Measurements from ENCODE around the gene PKDCC.

The PKDCC gene

GRCh38 chr2:42036940-42037339 is 10.9 kb upstream of the PKDCC start:
- TF ChIP-seq CEBPB (IDR thresholded peaks at IDR 0.05) = no peak
- no peak for TF ChIP-seq EP300 (IDR thresholded peaks at IDR 0.05; ENCODE audit: borderline replicate concordance)
- TF ChIP-seq MAX (IDR thresholded peaks at IDR 0.05) = no peak
- no peak for TF ChIP-seq FOXM1 (IDR thresholded peaks at IDR 0.05; ENCODE audit: borderline replicate concordance, low read depth)
- TF ChIP-seq TCF12 (IDR thresholded peaks at IDR 0.05; ENCODE audit: low read depth) = no peak
- TF ChIP-seq USF1 (IDR thresholded peaks at IDR 0.05) = no peak
- no peak for TF ChIP-seq EGR1 (IDR thresholded peaks at IDR 0.05)

- no peak for TF ChIP-seq ZBTB7A (IDR thresholded peaks at IDR 0.05; ENCODE audit: low read depth)
- no peak for TF ChIP-seq CREB1 (IDR thresholded peaks at IDR 0.05; ENCODE audit: low read depth)
- no peak for TF ChIP-seq TEAD4 (IDR thresholded peaks at IDR 0.05)
- TF ChIP-seq RAD21 (IDR thresholded peaks at IDR 0.05; ENCODE audit: low read depth) = no peak
- TF ChIP-seq MAX (IDR thresholded peaks at IDR 0.05) = no peak
- TF ChIP-seq REST (IDR thresholded peaks at IDR 0.05; ENCODE audit: low read depth) = no peak
- no peak for TF ChIP-seq TCF12 (IDR thresholded peaks at IDR 0.05; ENCODE audit: low read depth)
- TF ChIP-seq FOXM1 (IDR thresholded peaks at IDR 0.05; ENCODE audit: borderline replicate concordance, low read depth) = no peak
- TF ChIP-seq NFIC (IDR thresholded peaks at IDR 0.05) = no peak
- no peak for TF ChIP-seq USF1 (IDR thresholded peaks at IDR 0.05)
- no peak for TF ChIP-seq CEBPB (IDR thresholded peaks at IDR 0.05)
- TF ChIP-seq TAF1 (IDR thresholded peaks at IDR 0.05; ENCODE audit: low read depth) = no peak
- no peak for TF ChIP-seq EGR1 (IDR thresholded peaks at IDR 0.05)
Measured at GRCh38 chr2:42040643-42041278, 7.1 kb upstream of the PKDCC start.

- TF ChIP-seq RAD21 (IDR thresholded peaks at IDR 0.05; ENCODE audit: low read depth) = no peak
- no peak for TF ChIP-seq YY1 (IDR thresholded peaks at IDR 0.05; ENCODE audit: low read depth)
- TF ChIP-seq FOXM1 (IDR thresholded peaks at IDR 0.05; ENCODE audit: borderline replicate concordance, low read depth) = no peak
Measured at GRCh38 chr2:42041377-42042127, 6.3 kb upstream of the PKDCC start.

GRCh38 chr2:42042631-42043355 is 5.0 kb upstream of the PKDCC start:
- TF ChIP-seq CEBPB (IDR thresholded peaks at IDR 0.05) = no peak
- TF ChIP-seq EGR1 (IDR thresholded peaks at IDR 0.05) = no peak
- no peak for TF ChIP-seq ZBTB7A (IDR thresholded peaks at IDR 0.05; ENCODE audit: low read depth)
- no peak for TF ChIP-seq RAD21 (IDR thresholded peaks at IDR 0.05; ENCODE audit: low read depth)
- TF ChIP-seq CREB1 (IDR thresholded peaks at IDR 0.05; ENCODE audit: low read depth) = no peak
- TF ChIP-seq FOXM1 (IDR thresholded peaks at IDR 0.05; ENCODE audit: borderline replicate concordance, low read depth) = no peak
- TF ChIP-seq TAF1 (IDR thresholded peaks at IDR 0.05; ENCODE audit: low read depth) = no peak
- TF ChIP-seq NFIC (IDR thresholded peaks at IDR 0.05) = no peak
- TF ChIP-seq EP300 (IDR thresholded peaks at IDR 0.05; ENCODE audit: borderline replicate concordance) = no peak
- TF ChIP-seq USF1 (IDR thresholded peaks at IDR 0.05) = no peak
- no peak for TF ChIP-seq MAX (IDR thresholded peaks at IDR 0.05)
- no peak for TF ChIP-seq TEAD4 (IDR thresholded peaks at IDR 0.05)
- no peak for TF ChIP-seq REST (IDR thresholded peaks at IDR 0.05; ENCODE audit: low read depth)
- no peak for TF ChIP-seq TCF12 (IDR thresholded peaks at IDR 0.05; ENCODE audit: low read depth)

Measured in Ishikawa (cell line).